ENCODE results near the gene NPC1L1.

Gene NPC1L1

DNA sequence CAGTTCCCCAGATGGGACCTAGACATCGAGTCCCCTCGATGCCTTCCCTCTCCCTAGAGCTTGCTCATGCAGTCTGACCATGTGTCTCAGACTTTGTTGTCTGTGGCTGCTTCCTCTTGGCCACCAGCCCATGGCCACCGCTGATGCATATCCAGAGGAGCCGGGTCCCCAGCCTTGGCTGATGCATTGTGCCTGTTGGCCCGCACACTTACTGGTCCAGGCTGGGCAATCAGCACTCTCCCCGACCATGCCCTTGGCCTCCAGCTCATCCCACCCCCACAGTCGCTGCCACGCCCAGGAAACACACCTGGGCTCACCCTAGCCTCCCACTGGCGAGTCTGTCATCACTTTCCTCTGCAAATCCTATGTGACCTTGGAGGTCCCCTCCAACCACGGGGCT, 10.1 kb downstream of the NPC1L1 start:
- Histone ChIP-seq H3K9me3 (ENCODE audit: low read length) (no peaks in the 10 kb centered on the region), H2AFZ (ENCODE audit: low read length) (no peak overlapping the region), H3F3A (ENCODE audit: insufficient read depth, low read length) (no peaks in the 10 kb centered on the region), H3K36me3 (ENCODE audit: insufficient read depth, low read length) (no peaks in the 10 kb centered on the region), H4K20me1 (ENCODE audit: insufficient read depth, low read length) (no peaks in the 10 kb centered on the region), H3K9me2 (ENCODE audit: low read depth, low read length) (no peaks in the 10 kb centered on the region), H3K79me2 (ENCODE audit: insufficient read depth, low read length) (no peaks in the 10 kb centered on the region), H3K4me2 (ENCODE audit: low read length) (no peak overlapping the region), H3K27ac (ENCODE audit: low read depth, low read length, poor library complexity, severe bottlenecking) (no peak overlapping the region), H3K9ac (ENCODE audit: low read length) (no peak overlapping the region), H3K27me3 (ENCODE audit: insufficient read depth, low read length) (no peaks in the 10 kb centered on the region; the same call in 1 of the 2 replicates), H3K4me3 (ENCODE audit: low read depth, low read length, poor library complexity, severe bottlenecking) (no peak overlapping the region), H3K4me1 (ENCODE audit: insufficient read depth, low read length, severe bottlenecking) (no peaks in the 10 kb centered on the region)
- no peak for TF ChIP-seq EZH2 (IDR thresholded peaks at IDR 0.05; ENCODE audit: borderline replicate concordance, low read length)
- TF ChIP-seq, protein P1, sequence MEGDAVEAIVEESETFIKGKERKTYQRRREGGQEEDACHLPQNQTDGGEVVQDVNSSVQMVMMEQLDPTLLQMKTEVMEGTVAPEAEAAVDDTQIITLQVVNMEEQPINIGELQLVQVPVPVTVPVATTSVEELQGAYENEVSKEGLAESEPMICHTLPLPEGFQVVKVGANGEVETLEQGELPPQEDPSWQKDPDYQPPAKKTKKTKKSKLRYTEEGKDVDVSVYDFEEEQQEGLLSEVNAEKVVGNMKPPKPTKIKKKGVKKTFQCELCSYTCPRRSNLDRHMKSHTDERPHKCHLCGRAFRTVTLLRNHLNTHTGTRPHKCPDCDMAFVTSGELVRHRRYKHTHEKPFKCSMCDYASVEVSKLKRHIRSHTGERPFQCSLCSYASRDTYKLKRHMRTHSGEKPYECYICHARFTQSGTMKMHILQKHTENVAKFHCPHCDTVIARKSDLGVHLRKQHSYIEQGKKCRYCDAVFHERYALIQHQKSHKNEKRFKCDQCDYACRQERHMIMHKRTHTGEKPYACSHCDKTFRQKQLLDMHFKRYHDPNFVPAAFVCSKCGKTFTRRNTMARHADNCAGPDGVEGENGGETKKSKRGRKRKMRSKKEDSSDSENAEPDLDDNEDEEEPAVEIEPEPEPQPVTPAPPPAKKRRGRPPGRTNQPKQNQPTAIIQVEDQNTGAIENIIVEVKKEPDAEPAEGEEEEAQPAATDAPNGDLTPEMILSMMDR (IDR thresholded peaks at IDR 0.05; ENCODE audit: low read length), result no peak

DNA sequence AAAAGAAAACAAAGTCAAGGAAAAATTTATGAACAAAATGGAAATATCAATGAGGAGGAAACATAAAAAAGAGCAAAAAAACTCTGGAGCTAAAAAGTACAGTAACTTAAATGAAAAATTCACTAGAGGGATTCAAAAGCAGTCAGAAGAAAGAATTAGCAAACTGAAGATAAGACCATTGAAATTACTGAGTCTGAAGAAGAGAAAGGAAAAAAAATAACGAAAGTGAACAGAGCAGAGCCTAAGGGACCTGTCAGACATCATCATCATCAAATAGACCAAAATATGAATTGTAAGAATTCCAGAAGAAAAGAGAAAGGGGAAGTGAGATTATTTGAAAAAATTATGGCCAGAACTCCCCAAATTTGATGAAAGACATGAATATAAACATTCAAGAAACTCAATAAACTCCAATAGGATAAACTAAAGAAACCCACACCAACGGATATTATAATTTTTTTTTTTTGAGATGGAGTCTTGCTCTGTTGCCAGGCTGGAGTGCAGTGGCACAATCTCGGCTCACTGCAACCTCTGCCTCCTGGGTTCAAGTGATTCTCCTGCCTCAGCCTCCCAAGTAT, 16.2 kb downstream of the NPC1L1 start:
- Histone ChIP-seq H3K27me3 (ENCODE audit: insufficient read depth, low read length) (peaks cover 12% of the 10 kb centered on the region), H3K36me3 (ENCODE audit: insufficient read depth, low read length) (no peaks in the 10 kb centered on the region), H2AFZ (ENCODE audit: low read length) (no peak overlapping the region), H3K4me1 (ENCODE audit: insufficient read depth, low read length, severe bottlenecking) (no peaks in the 10 kb centered on the region), H3K9me2 (ENCODE audit: low read depth, low read length) (no peaks in the 10 kb centered on the region), H3K4me3 (ENCODE audit: low read depth, low read length, poor library complexity, severe bottlenecking) (no peak overlapping the region), H3K9me3 (ENCODE audit: low read length) (0 out of 2 replicates have a peak, but pooled peaks cover 5% of the 10 kb centered on the region), H4K20me1 (ENCODE audit: insufficient read depth, low read length) (no peaks in the 10 kb centered on the region), H3K27ac (ENCODE audit: low read depth, low read length, poor library complexity, severe bottlenecking) (no peak overlapping the region), H3K79me2 (ENCODE audit: insufficient read depth, low read length) (no peaks in the 10 kb centered on the region), H3F3A (ENCODE audit: insufficient read depth, low read length) (no peaks in the 10 kb centered on the region), H3K9ac (ENCODE audit: low read length) (no peak overlapping the region), H3K4me2 (ENCODE audit: low read length) (no peak overlapping the region)
- no peak for TF ChIP-seq EZH2 (IDR thresholded peaks at IDR 0.05; ENCODE audit: borderline replicate concordance, low read length)
- TF ChIP-seq, protein P1 (IDR thresholded peaks at IDR 0.05; ENCODE audit: low read length), result no peak

DNA sequence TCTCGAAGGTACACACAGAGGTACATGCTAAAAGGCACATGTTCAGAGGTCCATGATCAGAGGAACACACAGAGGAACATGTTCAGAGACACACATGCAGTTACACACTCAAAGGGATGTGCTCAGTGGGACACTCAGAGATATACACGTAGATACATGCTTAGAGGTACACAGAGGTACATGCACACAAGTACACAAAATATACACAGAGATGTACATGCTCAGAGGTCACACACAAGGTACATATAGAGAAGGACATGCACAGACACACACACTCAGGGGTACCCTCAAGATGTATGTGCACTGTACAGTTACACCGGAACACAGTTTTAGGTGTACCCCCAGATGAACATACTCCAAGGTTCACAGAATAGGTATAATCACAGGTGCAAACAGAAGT, 18.8 kb downstream of the NPC1L1 start:
- Histone ChIP-seq H3K9ac (ENCODE audit: low read length) (no peak overlapping the region), H3F3A (ENCODE audit: insufficient read depth, low read length) (no peaks in the 10 kb centered on the region), H3K9me3 (ENCODE audit: low read length) (0 out of 2 replicates have a peak, but pooled peaks cover 5% of the 10 kb centered on the region), H3K79me2 (ENCODE audit: insufficient read depth, low read length) (no peaks in the 10 kb centered on the region), H3K27ac (ENCODE audit: low read depth, low read length, poor library complexity, severe bottlenecking) (no peak overlapping the region), H3K4me3 (ENCODE audit: low read depth, low read length, poor library complexity, severe bottlenecking) (no peak overlapping the region), H3K9me2 (ENCODE audit: low read depth, low read length) (no peaks in the 10 kb centered on the region), H2AFZ (ENCODE audit: low read length) (no peak overlapping the region), H3K27me3 (ENCODE audit: insufficient read depth, low read length) (peaks cover 17% of the 10 kb centered on the region), H3K4me2 (ENCODE audit: low read length) (no peak overlapping the region), H4K20me1 (ENCODE audit: insufficient read depth, low read length) (no peaks in the 10 kb centered on the region), H3K36me3 (ENCODE audit: insufficient read depth, low read length) (no peaks in the 10 kb centered on the region), H3K4me1 (ENCODE audit: insufficient read depth, low read length, severe bottlenecking) (no peaks in the 10 kb centered on the region)
- TF ChIP-seq, protein P1 (IDR thresholded peaks at IDR 0.05; ENCODE audit: low read length), result no peak
- no peak for TF ChIP-seq EZH2 (IDR thresholded peaks at IDR 0.05; ENCODE audit: borderline replicate concordance, low read length)

Measured in OCI-LY1 (cell line).